ENCODE results near the gene HIRIP3.
A peak's percentile ranks its signal among the peaks of the same experiment; 100 is the strongest.
"Not testable (repeated sequence)": the region's sequence is repeated elsewhere in the genome, so short reads cannot be mapped to it uniquely, and the experiment has no call there.

Gene HIRIP3

GRCh38 chr16:29995324-29995910 lies at the start of gene HIRIP3:
Gene HIRIP3, minus strand, starts transcription at chr16:29995617. Its CDS starts 12 bp downstream, at chr16:29995605.
- DNase-seq (ENCODE audit: low read depth) = peak; percentile 63

GRCh38 chr16:30041841-30042240 lies 46.4 kb upstream of the HIRIP3 start:
- peak; percentile 54 for TF ChIP-seq CTCF (conservative IDR thresholded peaks at IDR 0.05; ENCODE audit: low read length)
- no peak overlapping the region for H3K4me3 ChIP-seq (ENCODE audit: low read length)
- DNase-seq (ENCODE audit: low read depth) = peak; percentile 44

More at GRCh38 chr16:29995324-29995910, at the start of gene HIRIP3:
- no peak for TF ChIP-seq CTCF (conservative IDR thresholded peaks at IDR 0.05; ENCODE audit: low read length)
- H3K4me3 ChIP-seq (ENCODE audit: low read length) = peak within 1 kb of the TSS; percentile 89

- not testable (repeated sequence) for DNase-seq (ENCODE audit: low read depth); H3K4me3 ChIP-seq (ENCODE audit: low read length)
Observed at GRCh38 chr16:30040690-30041089, 45.3 kb upstream of the HIRIP3 start.

- DNase-seq (ENCODE audit: low read depth) = no peak
- no peak for TF ChIP-seq CTCF (conservative IDR thresholded peaks at IDR 0.05; ENCODE audit: low read length)
- no peak overlapping the region for H3K4me3 ChIP-seq (ENCODE audit: low read length)
Observed at GRCh38 chr16:30040221-30040620, 44.8 kb upstream of the HIRIP3 start.

- TF ChIP-seq CTCF (conservative IDR thresholded peaks at IDR 0.05; ENCODE audit: low read length) = no peak
- DNase-seq (ENCODE audit: low read depth) = no peak
- no peak overlapping the region for H3K4me3 ChIP-seq (ENCODE audit: low read length)
Observed at GRCh38 chr16:30033270-30033669, 37.9 kb upstream of the HIRIP3 start.

- no peak overlapping the region for H3K4me3 ChIP-seq (ENCODE audit: low read length)
- peak; percentile 58 for DNase-seq (ENCODE audit: low read depth)
- peak; percentile 84 for TF ChIP-seq CTCF (conservative IDR thresholded peaks at IDR 0.05; ENCODE audit: low read length)
Observed at GRCh38 chr16:30032083-30032819, 36.8 kb upstream of the HIRIP3 start.

GRCh38 chr16:30031477-30031918 lies 36.1 kb upstream of the HIRIP3 start:
- no peak for DNase-seq (ENCODE audit: low read depth)
- TF ChIP-seq CTCF (conservative IDR thresholded peaks at IDR 0.05; ENCODE audit: low read length) = no peak

More at GRCh38 chr16:30031477-30031918, 36.1 kb upstream of the HIRIP3 start:
- no peak overlapping the region for H3K4me3 ChIP-seq (ENCODE audit: low read length)
